ENCODE measurements around the gene OPRL1.

OPRL1 gene

DNA sequence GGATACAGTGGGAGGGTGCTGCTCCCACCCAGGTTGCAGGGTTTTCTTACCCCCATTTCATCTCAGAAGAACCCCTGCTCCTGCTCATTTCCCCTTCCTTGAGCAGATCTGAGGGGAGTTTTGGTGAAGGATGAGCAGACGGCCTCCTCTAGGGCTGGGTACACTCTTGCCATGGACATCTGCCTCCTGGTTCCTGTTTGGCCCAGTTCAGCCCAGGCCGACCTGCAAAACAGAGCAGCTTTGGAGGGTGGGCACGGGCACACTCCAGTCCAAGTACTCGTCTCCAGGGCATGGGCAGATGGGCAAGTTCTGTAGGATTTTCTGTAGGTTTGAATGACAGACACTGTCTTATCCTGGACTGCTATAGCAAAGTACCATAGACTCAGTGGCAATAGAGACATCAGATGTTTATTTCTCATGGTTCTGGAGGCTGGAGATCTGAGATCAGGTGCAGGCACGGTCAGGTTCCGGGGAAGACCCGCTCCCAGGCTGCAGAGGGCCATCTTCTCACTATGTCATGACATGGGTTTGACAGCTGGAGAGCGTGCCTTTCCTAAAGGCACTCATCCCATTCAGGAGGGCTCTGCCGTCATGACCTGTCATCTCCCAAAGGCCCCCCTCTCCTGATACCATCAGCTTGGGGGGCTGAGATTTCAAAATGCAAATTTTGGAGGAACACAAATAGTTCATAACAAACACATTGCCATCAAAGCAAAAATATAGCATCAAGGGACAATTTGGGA, 21.2 kb downstream of the OPRL1 start:
- TF ChIP-seq, protein P1, sequence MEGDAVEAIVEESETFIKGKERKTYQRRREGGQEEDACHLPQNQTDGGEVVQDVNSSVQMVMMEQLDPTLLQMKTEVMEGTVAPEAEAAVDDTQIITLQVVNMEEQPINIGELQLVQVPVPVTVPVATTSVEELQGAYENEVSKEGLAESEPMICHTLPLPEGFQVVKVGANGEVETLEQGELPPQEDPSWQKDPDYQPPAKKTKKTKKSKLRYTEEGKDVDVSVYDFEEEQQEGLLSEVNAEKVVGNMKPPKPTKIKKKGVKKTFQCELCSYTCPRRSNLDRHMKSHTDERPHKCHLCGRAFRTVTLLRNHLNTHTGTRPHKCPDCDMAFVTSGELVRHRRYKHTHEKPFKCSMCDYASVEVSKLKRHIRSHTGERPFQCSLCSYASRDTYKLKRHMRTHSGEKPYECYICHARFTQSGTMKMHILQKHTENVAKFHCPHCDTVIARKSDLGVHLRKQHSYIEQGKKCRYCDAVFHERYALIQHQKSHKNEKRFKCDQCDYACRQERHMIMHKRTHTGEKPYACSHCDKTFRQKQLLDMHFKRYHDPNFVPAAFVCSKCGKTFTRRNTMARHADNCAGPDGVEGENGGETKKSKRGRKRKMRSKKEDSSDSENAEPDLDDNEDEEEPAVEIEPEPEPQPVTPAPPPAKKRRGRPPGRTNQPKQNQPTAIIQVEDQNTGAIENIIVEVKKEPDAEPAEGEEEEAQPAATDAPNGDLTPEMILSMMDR (IDR thresholded peaks at IDR 0.05; ENCODE audit: insufficient read depth, low read length, missing control alignments) = no peak
- H3K4me3 ChIP-seq (ENCODE audit: low read depth, low read length) = no peak overlapping the region
- POLR2A ChIA-PET = no interaction called here
- CTCF ChIA-PET = interaction anchor here (1.4 to 2.2 kb wide), 3 partner anchors 10 to 16 kb away, joined by 4 to 7 read pairs (median 7); no protein-coding TSS in a partner anchor
- no peak for DNase-seq (ENCODE audit: low read depth, low spot score)

DNA sequence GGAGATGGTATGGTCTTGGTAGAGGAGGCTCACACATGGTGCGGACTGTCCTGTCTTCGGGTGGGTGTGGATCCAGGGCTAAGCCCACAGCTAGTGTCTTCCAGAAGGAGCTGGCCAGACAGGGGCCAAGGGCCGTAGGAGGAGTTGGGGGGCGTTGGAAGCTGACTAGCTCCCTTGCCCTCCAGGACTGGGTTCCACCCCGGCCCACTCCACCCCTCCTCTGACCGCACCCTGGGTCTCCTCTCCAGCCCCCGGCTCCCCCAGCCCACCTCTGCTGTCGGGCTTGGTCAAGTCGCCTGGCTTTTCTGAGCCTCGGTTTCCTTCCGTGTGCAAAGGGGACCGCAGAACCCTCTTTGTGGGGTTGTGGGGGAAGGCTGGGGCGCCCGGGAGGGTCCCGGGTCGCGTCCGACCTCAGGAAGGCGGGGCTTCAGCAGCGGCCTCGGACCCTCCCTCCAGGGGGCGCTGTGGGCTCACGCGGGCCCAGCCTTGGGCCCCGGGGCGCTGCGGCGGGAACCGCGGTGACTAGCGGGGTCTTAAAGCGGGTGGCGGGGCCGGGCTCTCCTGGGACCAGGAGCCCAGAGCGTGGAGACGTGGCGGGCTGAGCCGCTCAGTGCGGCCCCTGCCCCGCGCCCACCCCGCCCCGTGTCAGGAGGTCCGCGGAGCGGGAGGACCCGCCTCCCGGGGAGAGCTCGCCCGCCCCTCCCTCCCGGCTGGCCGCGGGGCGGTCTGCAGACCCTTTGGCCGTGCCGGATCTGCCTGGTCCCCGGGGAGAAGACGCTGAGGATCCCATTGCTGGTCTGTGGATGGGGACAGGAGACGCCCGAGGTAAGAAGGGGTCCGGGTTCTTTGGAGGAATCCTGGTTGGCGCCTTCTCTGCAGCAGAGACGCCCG, 22.1 kb downstream of the OPRL1 start:
- no peak overlapping the region for H3K4me3 ChIP-seq (ENCODE audit: low read depth, low read length)
- CTCF ChIA-PET = interaction anchor here (0.9 to 2.2 kb wide), 5 partner anchors 9 to 18 kb away, joined by 3 to 7 read pairs (median 4); no protein-coding TSS in a partner anchor
- TF ChIP-seq, protein P1 (IDR thresholded peaks at IDR 0.05; ENCODE audit: insufficient read depth, low read length, missing control alignments) = peak; percentile 73

DNA sequence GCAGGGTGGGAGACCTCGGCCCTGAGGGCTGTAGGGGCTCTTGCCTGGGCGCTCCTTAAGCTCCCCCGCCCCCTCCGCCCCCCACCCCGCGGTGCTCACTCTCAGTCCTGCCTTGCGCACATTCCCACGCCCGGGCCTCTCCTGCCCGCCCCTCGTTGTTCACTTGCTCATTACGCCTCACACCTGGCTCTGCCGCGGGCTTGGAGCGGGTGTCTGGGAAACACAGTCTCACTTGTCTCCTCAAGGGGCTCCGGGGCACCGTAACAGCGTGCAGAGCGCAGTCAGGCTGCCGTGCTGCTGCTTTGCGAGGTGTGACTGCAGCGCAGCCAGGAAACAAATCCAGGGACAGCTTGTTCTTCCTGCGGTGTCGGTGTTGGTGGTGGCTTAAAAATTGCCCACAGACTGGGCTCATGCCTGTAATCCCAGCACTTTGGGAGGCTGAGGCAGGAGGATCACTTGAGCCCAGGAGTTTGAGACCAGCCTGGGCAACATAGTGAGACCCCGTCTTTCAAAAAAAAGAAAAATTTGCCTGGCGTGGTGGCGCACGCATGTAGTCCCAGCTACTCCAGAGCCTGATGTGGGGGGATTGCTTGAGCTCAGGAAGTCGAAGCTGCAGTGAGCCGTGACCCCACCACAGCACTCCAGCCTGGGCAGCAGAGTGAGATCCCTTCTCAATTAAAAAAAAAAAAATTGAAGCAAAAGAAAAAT, 22.9 kb downstream of the OPRL1 start:
- ChIA-PET POLR2A (no interaction called here), CTCF (interaction anchor here (0.9 to 2.2 kb wide), 4 partner anchors 9 to 17 kb away, joined by 3 to 7 read pairs (median 6); no protein-coding TSS in a partner anchor)
- TF ChIP-seq, protein P1 (IDR thresholded peaks at IDR 0.05; ENCODE audit: insufficient read depth, low read length, missing control alignments) = no peak
- no peak overlapping the region for H3K4me3 ChIP-seq (ENCODE audit: low read depth, low read length)
- DNase-seq (ENCODE audit: low read depth, low spot score) = no peak

More for the DNA sequence above, 22.1 kb downstream of the OPRL1 start:
- DNase-seq (ENCODE audit: low read depth, low spot score) = no peak
- POLR2A ChIA-PET = no interaction called here

- H3K4me3 ChIP-seq (ENCODE audit: low read depth, low read length) = no peak overlapping the region
- no peak for DNase-seq (ENCODE audit: low read depth, low spot score)
- TF ChIP-seq, protein P1 (IDR thresholded peaks at IDR 0.05; ENCODE audit: insufficient read depth, low read length, missing control alignments) = no peak
- ChIA-PET CTCF (no interaction called here), POLR2A (no interaction called here)
Measured at GRCh38 chr20:64103871-64104666, 24.2 kb downstream of the OPRL1 start.

DNA sequence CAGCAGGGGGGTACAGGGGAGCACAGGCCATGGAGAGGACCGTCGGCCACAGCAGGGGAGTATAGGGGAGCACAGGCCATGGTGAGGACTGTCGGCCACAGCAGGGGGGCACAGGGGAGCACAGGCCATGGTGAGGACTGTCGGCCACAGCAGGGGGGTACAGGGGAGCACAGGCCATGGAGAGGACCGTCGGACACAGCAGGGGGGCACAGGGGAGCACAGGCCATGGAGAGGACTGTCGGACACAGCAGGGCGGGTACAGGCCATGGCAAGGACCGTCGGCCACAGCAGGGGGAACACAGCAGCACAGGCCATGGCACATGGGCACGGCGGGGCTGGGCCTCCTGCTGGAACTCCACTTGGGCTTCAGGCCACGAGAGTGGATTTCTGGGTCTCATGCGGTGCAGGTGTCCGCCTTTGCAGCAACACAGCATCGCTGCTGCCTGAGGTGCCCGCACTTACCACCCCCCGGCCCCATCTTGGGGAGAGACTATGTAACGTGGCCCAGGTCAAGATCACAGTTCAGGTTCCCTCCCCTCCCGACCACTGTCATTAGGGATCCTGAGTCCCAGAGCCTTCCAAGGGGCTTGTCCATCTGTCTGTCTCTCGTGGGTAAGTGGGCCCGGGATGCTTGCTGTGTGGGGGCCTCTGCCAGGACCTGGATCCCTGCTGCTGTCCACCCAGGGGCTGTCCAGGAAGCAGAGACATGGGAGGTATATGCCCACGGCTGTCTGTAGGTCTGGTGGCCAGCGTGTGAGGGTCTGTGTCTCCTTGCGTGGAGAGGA, 25.0 kb downstream of the OPRL1 start:
- ChIA-PET CTCF (no interaction called here), POLR2A (no interaction called here)
- no peak for DNase-seq (ENCODE audit: low read depth, low spot score)
- TF ChIP-seq, protein P1 (IDR thresholded peaks at IDR 0.05; ENCODE audit: insufficient read depth, low read length, missing control alignments) = no peak
- no peak overlapping the region for H3K4me3 ChIP-seq (ENCODE audit: low read depth, low read length)
